GM21723 (cell line): ENCODE results near the gene LEMD1.
"Not testable (repeated sequence)": the region's sequence is repeated elsewhere in the genome, so short reads cannot be mapped to it uniquely, and the experiment has no call there.

Source experiments
- ATAC-seq: cut with Tn5 transposase; IDR thresholded peaks from one replicate; pipeline ENCODE4 v1.9.1; 2021; ENCODE audit warnings: mild to moderate bottlenecking, moderate library complexity; ENCODE audit not compliant: unreplicated experiment

The LEMD1 gene

DNA sequence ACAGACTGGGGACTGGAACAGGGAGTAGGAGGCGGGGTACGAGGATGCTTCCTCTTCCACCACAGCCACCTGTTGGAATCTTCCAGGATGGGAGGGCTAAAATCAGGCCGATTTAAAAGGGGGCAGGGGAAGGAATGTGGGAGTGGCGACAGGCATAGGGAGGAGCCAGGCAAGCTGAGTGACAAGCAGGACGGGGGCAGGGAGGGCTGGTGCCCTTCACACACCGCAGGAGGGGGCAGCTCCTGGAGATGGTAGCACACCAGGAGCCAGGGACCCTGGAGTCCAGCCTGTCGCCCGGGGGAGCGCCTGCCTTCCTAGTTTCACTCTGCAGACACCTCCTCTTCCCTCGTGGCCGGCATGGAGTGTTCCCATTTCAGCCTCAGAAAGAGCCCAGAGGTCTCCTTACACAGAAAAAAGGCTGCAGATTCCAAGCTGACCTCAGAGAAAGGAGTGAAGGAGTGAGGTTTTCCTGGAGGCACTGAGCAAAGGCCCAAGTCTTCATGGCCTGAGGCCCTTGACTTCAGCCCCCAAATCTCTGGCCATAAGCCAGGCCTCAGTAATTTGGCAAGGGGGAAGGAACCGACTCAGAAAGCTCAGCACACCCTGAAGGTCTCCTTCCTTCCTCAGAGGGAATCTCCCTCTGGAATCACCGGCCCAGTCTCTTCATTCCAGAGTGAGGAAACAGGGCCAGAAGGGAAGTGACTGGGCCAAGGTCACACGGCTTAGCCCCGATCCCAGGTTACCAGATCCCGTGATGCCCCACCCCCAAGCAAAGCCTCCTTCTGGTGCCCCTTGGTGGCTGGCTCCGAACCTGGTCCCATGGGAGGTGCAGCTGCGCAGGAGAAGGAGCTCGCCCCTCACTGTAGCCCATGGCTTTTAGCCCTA lies 25.8 kb upstream of the LEMD1 start:
- ATAC-seq: no peak

DNA sequence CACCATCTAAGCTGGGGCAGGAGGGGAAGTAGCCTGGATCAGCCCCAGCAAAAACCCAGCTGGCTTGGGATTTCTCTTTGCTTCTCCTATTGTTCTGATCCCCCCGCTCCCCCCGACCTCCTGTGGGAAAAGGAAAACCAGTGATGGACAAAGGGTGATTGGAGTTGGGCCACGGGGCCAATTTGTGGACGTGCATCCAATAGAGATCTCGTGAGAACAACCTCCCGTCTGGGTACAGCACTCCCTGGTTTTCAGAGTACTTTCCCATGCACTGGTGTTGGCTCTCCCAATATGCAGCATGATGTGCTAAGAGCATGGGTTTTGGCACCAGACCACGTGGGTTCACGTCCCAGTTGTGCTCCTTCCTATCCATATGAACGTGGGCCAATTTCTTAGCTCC lies 25.0 kb upstream of the LEMD1 start:
- ATAC-seq: no peak

DNA sequence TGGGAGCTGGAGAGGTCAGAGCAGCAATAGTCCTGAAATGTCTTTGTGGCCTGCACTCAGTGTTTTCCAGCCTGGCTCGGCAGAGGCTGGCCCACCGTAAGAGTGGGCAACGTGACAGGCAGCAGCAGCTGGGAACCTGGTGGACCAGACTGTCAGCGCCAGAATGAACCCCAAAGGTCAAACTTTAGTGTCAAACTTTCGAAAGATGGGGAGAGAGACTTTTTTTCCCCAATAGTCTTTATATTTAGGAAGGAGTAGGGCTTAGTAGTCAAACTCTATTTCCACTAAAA lies 23.7 kb upstream of the LEMD1 start:
- no peak for ATAC-seq

DNA sequence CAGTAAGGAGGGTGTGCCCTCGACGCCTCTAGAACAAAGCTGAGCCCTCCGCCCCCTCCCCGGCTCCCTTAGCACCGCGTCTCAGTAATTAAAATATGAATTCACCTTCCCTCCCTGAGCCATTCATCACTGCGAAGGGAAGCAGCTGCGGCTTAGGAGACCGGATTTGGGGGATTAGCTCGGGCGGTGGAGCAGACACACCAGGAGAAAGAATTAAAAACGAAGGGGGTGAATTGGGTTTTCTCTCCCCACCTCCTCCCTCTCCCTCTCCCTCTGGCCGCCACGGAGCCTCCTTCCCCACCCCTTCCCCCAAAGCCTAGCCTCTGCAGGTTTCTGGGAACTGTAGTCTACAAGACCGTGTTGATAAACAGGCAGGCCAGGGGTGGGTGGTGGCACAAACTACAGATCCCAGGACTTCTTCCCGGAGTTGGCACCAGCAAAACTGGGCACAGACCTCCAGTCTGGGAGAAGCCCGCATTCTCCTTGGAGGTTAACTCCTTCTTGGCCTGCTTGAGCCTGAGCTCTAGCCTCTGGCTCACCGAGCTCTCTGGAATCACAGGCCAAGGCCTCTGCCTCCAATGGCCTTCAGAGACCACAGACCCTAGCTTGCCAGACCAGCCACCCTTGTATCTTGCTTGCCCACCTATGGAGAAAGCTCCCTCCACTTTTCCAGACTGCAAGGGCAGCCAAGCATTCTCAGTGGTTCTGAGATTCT lies 23.2 kb upstream of the LEMD1 start:
- ATAC-seq: no peak

DNA sequence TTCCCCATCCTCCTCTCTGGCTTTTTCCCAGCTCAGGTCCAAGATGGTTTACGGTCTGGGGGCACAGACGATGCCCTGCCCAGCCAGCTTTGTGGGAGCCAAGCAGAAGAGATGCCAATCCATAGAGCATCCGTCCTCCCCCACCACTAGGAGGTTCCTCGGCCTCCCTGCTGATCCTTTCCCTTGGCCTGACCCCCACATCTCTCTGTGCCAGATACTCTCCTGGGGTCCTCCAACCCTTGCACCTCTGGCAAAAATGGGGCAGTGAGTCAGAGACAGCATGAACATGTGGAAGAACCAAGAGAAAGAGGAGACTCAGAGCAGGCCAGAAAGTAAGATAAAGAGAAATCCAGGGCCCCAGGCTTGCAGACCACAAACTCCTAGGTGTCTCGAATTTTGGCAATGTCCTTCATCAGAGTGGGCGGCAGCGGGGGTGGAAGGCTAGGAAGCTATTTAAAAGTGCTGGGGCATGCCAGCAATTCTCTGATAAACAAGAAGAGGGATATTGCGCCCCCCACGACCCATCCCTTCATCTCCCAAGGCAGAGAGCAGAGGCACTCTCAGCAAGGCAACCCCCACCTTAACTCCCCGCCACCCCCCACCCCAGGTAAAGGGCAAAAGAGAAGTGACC lies 22.6 kb upstream of the LEMD1 start:
- no peak for ATAC-seq

DNA sequence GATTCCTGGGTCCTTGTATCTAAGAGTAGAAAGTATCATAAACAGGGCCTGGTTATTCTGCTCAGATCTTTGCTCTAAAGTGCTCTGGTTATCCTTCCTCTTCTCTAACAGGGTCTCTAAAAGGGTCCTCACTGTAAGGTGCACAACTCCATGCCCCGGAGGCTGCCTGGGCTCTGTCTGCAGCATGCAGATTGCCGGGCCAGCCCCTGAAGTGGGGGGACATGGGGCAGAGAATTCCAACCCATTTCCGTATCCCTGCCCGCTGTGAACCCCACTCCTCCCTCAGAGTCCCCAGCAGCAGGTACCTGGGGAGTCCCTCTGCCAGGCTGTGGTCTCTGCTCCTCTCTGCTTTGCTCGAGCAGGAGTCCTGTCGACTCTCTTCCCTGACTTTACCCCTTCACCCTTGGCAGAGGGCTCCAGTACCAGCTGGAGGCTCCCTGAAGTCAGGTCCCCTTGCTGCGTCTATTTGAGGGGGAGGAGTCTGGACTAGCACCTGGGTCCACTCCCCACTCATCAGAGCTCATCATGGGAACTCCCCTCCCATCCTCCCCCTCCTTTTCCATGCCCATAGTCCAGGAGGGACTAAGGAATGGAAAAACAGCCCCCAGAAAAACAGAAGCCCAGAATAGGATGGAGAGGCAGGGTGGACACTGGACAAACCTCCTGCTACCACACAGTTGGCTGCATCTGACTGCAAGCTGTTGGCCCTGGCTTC lies 21.9 kb upstream of the LEMD1 start:
- ATAC-seq: no peak

DNA sequence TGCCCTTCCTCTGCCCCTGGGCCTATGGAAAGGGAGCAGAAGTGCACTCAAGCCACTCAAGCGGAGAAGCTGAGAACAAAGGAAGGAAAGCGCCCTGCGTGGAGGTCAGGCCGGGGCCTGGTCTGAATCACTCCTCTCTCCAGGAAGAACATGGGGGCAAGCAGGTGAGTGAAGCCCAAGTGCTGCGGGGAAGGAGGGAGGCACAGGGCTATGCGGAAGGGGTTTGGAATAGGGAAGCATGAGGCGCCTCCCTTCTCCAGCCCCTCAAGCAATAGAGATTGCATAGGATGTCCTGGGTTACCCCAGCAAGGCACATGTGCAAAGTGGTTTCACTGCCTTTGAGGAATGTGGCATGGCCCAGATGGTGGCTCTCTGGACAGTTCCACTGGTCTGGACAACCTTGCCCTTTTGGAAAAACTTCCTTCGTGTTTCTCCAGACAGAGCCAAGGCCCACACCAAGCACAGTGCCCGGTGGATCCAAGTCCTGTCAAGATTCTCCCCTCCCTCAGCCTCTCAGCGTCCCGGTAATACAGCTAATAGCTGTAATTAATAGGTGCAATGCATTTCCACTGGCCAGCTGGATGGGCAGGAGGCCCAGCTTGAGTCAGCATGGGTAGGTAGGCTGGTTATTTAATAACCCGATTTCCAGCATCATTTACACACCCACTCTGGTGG lies 20.3 kb upstream of the LEMD1 start:
- ATAC-seq: no peak

DNA sequence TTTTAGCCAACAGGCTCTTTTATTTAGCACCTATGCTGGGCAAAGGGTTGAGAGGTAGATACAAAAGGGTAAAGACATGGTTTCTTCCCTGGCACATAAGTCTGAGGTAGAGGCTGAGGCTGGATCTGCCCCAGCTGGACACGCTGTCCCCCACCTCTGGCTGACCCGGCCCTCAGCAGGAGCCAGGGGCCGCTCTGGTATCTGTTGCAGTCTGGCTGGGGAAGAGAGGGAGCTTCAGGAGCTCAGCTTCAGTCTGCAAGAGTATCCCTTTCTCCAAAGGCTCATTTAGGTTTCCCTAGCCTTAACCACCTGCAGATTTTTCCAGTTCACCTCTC lies 19.8 kb upstream of the LEMD1 start:
- ATAC-seq: no peak

DNA sequence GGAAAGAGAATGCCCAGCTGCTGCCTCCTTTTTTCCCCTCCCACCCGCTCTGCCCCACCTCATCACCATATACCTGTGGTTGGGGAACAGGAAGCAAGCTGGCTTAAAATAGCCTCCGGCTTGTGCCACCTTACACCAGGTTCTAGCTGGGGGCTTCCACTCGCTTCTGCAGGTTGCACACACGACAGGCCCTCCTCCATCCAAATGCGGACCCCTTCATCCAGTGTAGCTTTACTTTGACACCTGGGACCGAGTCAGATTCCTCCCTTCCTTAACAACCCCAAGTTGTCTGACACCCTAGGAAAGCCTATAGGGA lies 19.4 kb upstream of the LEMD1 start:
- ATAC-seq: peak; percentile 36

DNA sequence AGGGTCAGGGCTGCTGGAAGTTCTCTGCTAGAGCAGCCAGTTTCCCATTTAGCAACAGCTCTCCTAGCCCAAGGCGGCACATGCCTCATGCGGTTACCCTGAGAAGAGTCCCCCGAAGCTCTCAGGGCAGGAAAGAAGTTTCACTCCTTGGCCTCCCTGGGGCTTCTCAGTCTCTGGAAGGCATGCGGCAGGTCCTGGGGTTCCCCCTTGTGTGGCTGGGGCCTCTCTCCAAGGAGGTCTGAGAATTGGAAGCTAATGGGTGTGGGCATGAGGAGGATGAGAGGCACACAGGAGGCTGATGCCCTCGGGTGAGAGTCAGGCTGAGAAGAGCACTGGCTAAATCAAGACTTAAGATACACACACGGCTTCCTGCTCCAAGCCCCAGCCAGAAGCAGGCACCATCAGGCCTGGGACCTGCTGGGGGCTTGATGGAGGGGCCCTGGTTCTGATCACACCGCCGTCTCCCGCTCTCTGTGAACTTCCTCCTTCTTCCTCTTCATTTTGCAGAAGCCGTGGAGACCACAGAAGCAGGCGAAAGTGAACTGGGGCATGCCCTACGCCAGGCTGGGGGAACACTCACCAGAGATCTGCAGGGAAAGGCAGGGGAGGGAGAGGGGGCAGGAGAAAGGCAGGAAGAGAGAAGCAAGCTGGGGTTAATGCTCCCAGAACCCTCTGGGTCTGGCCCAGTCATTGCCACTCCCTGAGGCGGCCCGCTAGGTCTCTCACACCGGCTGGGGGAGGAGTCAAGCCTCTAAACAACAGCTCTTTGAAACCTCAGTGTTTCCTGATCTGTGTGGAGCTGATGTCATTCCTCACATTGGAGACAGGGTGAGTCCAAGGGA lies 18.8 kb upstream of the LEMD1 start:
- peak; percentile 76 for ATAC-seq

DNA sequence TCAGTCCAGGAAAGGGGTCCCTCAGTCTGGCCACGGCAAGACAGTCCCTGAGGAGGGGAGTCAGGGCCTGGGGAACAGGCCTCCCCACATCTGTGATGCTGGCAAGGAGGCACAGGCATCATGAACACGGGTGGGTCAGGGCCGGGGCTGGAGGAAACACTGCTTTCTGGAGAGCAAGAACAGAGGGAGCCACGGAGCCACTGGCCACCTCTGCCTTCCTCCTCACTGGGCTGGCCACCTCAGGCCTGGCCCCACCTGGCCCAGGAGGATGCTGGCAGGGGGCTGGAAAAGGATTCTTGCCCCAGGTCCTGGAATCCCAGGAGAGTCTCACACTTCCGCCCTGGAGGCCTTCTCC lies 18.2 kb upstream of the LEMD1 start:
- ATAC-seq: no peak

DNA sequence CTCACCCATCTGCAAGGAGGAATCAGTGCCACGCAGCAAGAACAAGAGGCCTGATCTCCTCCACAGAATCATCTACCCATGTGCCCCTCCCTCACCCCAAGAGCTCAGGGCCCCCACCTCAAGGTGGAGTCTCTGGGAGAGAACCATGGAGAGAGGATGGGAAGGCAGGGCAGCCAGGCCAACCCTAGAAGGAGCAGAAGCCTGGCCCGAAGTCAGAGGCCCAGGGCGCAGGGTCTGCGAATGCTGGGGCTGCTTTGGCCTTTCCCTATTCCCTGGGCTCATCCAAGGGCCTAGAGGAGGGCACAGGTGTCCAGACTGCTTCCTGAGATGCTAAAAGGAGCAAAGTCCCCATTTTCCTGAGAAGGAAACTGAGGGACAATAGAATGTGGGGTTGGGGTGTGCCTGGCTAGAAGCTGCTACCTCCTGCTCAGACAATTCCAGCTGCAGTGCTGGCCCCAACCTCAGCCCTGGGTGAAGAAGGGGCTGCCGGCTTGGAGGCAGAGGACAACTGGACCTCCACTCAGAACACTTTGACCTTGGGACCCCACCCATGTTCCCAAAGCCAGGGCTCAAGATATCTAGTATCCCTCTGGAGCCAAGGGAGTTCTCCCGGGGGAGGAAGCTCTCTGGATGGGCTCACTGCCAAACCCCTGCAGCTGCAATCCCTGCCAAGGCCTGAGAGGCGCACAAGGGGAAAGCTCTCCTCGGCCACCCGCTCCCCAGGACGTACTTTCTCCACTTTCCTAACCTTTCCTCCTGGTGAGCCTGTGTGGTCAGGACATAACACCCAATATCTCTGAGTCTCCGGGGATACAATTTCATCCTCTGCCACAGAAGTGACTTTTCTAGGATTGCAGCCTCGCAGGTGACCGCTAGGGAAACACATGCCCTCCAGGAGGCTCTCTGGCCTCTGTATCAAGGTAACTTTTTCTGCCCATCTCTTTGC lies 16.6 kb upstream of the LEMD1 start:
- no peak for ATAC-seq

DNA sequence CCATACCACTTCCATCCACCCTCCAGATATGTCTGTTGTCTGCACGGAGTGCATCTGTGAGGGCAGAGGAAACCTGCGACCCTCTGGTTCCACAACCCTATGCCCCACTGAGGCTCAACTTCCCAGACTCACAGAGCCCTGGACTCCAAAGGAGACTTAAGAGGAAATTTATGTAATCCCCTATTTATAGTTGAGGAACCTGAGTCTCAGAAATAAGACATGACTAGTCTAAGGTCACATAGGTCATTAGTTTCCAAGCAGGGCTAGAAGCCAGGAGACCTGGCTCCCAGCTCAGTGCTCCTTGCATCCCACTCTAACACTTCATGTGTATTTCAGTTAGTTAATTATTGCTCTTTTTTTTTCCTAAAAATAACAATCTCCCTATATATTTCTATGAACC lies 15.7 kb upstream of the LEMD1 start:
- no peak for ATAC-seq

DNA sequence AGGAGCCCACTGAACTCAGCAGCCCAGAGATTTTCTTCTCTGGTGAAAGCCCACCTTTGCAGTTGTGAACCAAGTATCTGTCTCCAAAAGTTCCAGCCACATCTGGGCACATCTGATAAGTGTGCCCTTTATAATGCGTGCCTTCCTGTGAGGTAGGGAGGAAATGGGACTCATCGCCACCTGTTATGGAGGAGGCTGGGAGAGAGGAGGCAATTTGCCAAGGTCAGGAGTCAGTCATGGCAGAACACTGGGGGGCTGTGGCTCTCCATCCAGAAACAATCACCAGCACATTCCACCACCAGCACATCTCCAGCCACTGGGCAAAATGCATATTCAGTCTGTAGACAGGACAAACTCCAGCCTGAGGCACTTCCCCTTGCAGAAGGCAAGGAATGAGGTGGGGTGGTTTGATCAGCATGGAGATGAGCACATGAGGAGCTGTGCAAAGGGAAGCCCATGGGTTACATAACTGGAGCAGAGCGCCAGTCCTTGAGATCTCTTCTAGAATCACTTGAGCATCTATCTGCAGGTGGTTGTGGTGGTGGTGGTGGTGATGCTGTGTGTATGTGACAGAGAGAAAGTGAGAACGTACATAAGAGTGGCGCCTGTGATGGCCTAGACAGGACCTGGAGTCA lies 15.0 kb upstream of the LEMD1 start:
- no peak for ATAC-seq

DNA sequence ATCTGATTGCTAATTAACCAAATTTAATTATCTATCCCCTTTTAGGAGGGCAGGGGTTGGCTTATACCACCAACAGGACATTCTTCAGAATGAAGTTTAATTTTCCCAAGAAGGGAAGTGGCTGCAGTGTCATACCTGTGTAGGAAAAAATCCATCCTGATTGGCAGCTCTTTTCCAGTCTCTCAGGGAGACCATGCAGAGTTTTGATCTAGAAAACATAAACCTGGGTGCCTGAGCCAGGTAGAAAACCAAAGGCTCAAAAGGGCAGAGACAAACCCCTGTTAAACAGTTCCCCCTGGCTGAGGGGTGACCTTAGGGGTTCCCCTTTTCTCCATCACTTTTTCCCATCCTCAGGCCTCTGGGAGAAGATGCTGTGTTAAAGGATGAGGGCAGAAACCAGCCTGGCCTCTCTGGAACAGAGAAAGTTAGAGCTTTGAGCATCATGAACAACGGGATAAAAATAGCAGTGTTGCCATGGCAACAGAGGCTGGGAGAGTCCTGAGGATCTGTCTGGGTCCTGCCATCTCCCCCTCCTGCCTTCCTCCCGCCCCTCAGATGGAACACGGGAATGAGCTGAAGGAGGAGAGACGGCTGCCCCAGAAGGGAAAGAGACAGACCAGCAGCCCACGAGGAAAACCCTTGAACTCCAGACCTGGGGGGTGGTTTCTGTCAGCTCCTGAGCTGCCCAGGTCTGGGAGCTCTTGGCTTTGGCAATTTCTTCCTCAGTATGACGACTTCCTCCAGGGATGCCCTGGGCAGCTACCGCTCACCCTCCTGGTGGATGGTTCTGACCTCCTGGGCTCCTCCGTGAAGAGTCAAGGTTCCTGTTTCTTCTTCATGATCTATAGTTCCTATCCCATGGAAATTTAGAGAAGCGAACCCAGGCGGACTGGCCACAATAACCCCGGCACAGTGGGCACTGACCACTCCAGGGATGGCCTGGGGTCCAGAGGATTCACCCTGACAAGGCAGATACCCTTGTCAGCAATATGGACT lies 14.0 kb upstream of the LEMD1 start:
- no peak for ATAC-seq

DNA sequence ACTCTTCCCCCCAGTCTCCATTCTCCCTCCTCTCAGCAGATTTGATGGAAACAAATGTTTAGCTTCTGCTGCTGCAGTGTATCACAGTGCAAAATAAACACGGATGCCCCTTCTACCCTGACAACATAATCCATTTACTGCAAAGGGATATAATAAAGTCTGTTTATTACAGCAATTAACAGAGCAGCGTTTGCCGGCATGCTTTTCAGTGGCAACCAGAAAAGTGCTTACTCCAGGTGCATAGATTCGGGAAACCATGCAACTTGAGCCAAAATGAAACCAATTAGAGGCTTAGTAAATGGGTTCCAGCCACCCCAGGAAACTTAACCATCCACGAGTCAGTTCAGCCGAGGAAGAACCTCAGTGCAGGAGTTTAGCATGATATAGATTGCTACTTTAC lies 12.9 kb upstream of the LEMD1 start:
- ATAC-seq: no peak

DNA sequence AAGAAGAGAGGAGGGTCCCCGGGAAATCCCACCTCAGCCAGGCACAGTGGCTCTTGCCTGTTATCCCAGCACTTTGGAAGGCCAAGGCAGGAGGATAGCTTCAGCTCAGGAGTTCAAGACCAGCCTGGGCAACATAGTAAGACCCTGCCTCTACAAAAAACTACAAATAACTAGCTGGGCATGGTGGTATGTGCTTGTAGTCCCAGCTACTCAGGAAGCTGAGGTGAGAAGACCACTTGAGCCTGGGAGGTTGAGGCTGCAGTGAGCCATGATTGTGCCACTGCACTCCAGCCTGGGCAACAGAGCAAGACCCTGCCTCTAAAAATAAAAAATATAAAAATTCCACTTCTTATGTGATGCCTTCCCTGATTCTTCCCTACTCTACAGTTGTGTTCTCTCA lies 10.8 kb upstream of the LEMD1 start:
- ATAC-seq: not testable (repeated sequence)

DNA sequence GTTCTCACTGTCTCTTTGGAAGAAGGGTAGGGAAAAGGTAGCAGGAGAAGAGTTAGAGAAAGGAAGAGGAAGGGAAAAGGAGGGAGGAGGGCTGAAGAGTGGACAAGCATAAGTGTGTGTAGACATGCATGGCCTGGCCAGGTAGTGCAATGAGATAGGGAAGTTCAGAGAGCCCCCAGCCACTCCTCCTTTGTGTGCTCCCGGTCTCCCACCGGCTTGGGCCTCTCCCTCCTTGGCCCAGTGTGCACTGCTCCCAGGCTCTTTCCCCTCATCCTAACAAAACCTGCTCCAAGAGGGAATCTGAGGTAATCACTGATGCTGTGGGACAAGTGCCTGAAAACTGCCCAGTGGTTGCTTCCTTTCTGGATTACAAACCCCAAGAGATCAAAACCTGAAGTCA lies 10.3 kb upstream of the LEMD1 start:
- ATAC-seq: no peak
